Small intestine (tissue), 7 donors: ENCODE results near the gene VNN1. TPM values are rescaled to one million over a fixed set of nuclear protein-coding genes. Genes with fewer than 3 reads are reported as not detected.
"Not testable (repeated sequence)": the region's sequence is repeated elsewhere in the genome, so short reads cannot be mapped to it uniquely, and the experiment has no call there.

Source experiments
- DNase-seq, 2 donors: peaks; one replicate each; pipeline versions ENCODE4 v3.0.0 to v3.0.0-alpha.2; 2013
- FAIRE-seq: peaks from 2 replicates; lab custom pipeline; 2012; peaks lifted over from hg19 to GRCh38; lab: Jason Lieb, UNC
- H3K27ac ChIP-seq, 3 donors: one replicate each; pipeline ENCODE4 v1.5.1; 2013; ENCODE audit warnings: low read length in 2 of 3, mild to moderate bottlenecking in 2 of 3, control low read depth in 1 of 3, inconsistent platforms in 1 of 3, low read depth in 1 of 3, moderate library complexity in 1 of 3
- H3K27me3 ChIP-seq, 3 donors: one replicate each; pipeline ENCODE4 v1.6.1; 2013; ENCODE audit warnings: low read length in 3 of 3, inconsistent platforms in 1 of 3; ENCODE audit not compliant: control insufficient read depth in 3 of 3, insufficient read depth in 3 of 3
- H3K36me3 ChIP-seq, 3 donors: one replicate each; pipeline ENCODE4 v1.6.1; 2013; ENCODE audit warnings: low read length in 3 of 3, inconsistent platforms in 1 of 3, low read depth in 1 of 3, mild to moderate bottlenecking in 1 of 3, moderate library complexity in 1 of 3; ENCODE audit not compliant: control insufficient read depth in 3 of 3, insufficient read depth in 2 of 3
- H3K4me1 ChIP-seq, 3 donors: one replicate each; pipeline ENCODE4 v1.6.1; 2013; ENCODE audit warnings: low read length in 2 of 3, inconsistent platforms in 1 of 3, low read depth in 1 of 3, mild to moderate bottlenecking in 1 of 3, moderate library complexity in 1 of 3; ENCODE audit not compliant: control insufficient read depth in 3 of 3, insufficient read depth in 2 of 3
- H3K4me3 ChIP-seq, 3 donors: one replicate each; pipeline ENCODE4 v1.5.1; 2013; ENCODE audit warnings: low read length in 3 of 3, control low read depth in 1 of 3, inconsistent platforms in 1 of 3, low read depth in 1 of 3, mild to moderate bottlenecking in 1 of 3, moderate library complexity in 1 of 3
- H3K9me3 ChIP-seq, 2 donors: one replicate each; pipeline ENCODE4 v1.6.1; 2013; ENCODE audit warnings: low read depth in 1 of 2, low read length in 1 of 2; ENCODE audit not compliant: control insufficient read depth in 2 of 2, insufficient read depth in 1 of 2
- WGBS, 3 donors: extraction: QIAGEN DNeasy Blood & Tissue Kit; methylation state at CpG; one replicate each; pipeline ENCODE4 v1.1.7; 2013; 5-methylcytosine and 5-hydroxymethylcytosine counted together
- polyA plus RNA-seq, 4 donors: library from polyadenylated mRNA; stranded (reverse) in 3 of 4; unstranded in 1 of 4; fragments of 200-250 nt in 3 of 4; fragments of 120-200 nt in 1 of 4; gene quantifications; one replicate each; pipeline versions ENCODE4 v1.2.1 to v1.2.3, GENCODE V29; 2013
- donor health status: healthy with polysubstance abuse.
- donor health status: control.
- donor health status: control.
- donor health status: Bipolar disorder and iron deficiency.
- donor health status: healthy.

VNN1 gene
- polyA plus RNA-seq, 4 donors: 3.2 to 268 (median 154) TPM

DNA sequence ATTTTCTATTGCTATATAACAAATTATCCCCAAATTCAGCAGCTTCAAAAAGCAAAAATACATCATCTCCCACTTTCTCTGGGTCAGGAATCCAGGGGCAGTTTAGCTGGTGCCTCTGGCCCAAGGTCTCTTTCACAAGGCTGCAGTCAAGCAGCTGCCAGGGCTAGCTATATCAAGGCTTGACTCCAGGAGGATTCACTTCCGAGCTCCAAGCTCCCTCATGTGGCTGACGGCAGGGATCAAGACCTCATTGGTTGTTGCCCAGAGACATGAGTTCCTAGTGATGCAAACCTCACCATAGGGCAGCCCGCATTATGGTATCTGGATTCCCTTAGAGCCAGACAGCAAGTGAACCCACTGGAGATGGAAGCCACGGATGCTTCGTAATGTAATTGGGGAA, 1.3 kb upstream of the VNN1 start:
- FAIRE-seq: no peak
- peaks cover 0 to 6% (median 2%) of the 10 kb centered on the region in 3 donors for H3K4me1 ChIP-seq
- H3K27ac ChIP-seq: peak overlapping the region in 1 of 3 donors; percentile 19
- no peak overlapping the region for H3K4me3 ChIP-seq
- H3K27me3 ChIP-seq: no peaks in the 10 kb centered on the region
- DNase-seq: peak; percentile 77 to 91
- WGBS, 3 donors: 47 to 61% (median 51%) methylated on average over 5 of the region's 5 CpGs
- no peaks in the 10 kb centered on the region for H3K9me3 ChIP-seq
- no peaks in the 10 kb centered on the region for H3K36me3 ChIP-seq

DNA sequence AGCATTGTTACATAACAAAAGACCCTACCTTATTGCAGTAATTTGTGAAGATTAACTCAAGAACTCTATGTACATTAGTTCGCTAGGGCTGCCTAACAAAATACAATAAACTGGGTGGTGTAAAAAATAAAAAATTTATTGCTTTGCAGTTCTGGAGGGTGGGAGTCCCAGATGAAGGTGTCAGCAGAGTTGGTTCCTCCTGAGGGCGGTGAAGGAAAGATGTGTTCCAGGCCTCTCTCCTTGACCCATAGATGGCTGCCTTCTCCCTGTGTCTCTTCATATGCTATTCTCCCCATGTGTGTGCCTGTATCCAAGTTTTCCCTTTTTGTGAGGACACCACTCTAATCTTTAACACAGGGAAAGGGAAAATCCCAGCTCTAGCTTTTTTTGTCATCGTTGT, 305 bp upstream of the VNN1 start:
- Histone ChIP-seq H3K9me3 (no peaks in the 10 kb centered on the region), H3K27me3 (no peaks in the 10 kb centered on the region), H3K4me1 (peaks cover 0 to 1% (median 0%) of the 10 kb centered on the region in 3 donors), H3K36me3 (no peaks in the 10 kb centered on the region), H3K4me3 (no peak overlapping the region), H3K27ac (peak overlapping the region in 2 of 3 donors; percentile 57 to 69)
- no peak for DNase-seq
- WGBS, 3 donors: 49 to 75% (median 53%) methylated on average over 3 of the region's 3 CpGs
- FAIRE-seq: no peak

DNA sequence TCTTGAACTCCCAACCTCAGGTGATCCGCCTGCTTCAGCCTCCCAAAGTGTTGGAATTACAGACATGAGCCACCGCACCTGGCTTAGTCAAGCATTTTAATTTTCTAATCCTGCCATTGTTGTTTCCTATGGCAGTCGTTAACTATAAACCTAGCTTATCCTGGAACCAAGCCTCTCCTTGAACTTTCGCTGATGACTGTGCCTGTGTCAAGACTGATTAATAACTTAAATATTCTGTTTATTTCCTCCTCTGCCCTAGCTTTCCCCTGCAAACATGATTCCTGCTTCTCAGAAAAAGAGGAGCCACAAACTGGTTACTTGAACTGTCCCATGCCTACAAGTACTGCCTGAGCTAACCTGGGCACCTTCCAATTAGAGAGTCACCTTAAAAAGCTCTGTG, 1.5 kb downstream of the VNN1 start:
- FAIRE-seq: no peak
- Histone ChIP-seq H3K27me3 (no peaks in the 10 kb centered on the region), H3K36me3 (no peaks in the 10 kb centered on the region), H3K27ac (peak overlapping the region; percentile 54 to 75 (median 75)), H3K4me1 (no peaks in the 10 kb centered on the region), H3K9me3 (no peaks in the 10 kb centered on the region), H3K4me3 (peak overlapping the region in 1 of 3 donors; percentile 54)
- 16 to 57% (median 34%) methylated on average over 4 of the region's 4 CpGs for WGBS, 3 donors
- DNase-seq: peak; percentile 30 to 87

DNA sequence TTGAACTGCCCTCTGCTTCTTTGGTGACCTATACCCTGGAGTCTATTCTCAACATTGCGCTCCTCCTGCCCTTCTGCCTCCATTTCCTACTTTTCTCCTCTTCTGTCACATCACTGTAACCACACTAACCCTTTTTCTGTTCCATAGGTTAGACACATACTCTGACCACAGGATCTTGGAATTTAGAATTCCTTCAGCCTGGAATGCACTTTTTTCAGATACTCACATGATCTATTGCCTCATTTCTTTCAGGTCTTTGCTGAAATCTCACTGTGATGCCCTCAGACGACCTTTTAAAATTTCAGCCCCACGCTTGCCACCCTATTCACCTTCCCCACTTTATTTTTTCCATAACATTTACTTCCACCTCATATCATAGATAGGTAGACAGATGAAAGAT, 5.1 kb downstream of the VNN1 start:
- H3K36me3 ChIP-seq: no peaks in the 10 kb centered on the region
- no peak overlapping the region for H3K27ac ChIP-seq
- peak overlapping the region in 1 of 3 donors; percentile 11 for H3K4me3 ChIP-seq
- no peaks in the 10 kb centered on the region for H3K9me3 ChIP-seq
- H3K4me1 ChIP-seq: no peaks in the 10 kb centered on the region
- FAIRE-seq: no peak
- WGBS, 3 donors: 92 to 96% (median 94%) methylated on average over 3 of the region's 3 CpGs
- no peak for DNase-seq
- no peaks in the 10 kb centered on the region for H3K27me3 ChIP-seq

DNA sequence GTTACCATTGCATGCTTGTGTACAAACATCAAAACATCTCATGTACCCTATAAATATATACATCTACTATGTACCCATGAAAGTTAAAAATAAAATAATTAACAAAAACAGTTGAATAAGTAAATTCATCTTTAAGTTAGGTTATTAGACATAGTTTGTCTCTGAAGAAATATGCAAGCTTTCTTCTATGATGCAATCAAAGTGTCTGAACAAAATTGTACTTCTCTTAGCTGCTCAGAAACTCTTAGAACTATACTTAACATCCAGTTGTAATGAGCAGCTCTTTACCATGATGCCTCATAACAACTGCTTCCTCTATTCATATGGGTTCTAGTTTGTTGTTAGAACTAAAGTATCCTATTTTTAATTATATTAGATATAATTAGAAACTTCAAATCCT, 5.9 kb downstream of the VNN1 start:
- no peaks in the 10 kb centered on the region for H3K36me3 ChIP-seq
- H3K27me3 ChIP-seq: no peaks in the 10 kb centered on the region
- DNase-seq (no peak), FAIRE-seq (no peak)
- H3K4me3 ChIP-seq: no peak overlapping the region
- H3K4me1 ChIP-seq: no peaks in the 10 kb centered on the region
- H3K27ac ChIP-seq: no peak overlapping the region
- H3K9me3 ChIP-seq: no peaks in the 10 kb centered on the region

DNA sequence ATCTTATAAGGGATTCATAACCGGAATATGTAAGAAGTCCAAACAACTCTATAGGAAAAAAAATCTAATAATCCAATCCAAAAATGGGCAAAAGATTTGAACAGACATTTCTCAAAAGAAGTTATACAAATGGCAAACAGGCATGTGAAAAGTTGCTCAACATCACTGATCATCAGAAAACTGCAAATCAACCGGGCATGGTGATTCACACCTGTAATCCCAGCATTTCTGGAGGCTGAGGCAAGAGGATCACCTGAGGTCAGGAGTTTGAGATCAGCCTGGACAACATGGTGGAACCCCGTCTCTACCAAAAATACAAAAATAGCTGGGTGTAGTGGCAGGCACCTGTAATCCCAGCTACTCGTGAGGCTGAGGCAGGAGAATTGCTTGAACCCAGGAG, 7.1 kb downstream of the VNN1 start:
- not testable (repeated sequence) for DNase-seq, H3K4me3 ChIP-seq, H3K4me1 ChIP-seq, H3K9me3 ChIP-seq, H3K27me3 ChIP-seq, H3K36me3 ChIP-seq, FAIRE-seq, H3K27ac ChIP-seq
- 81 to 93% (median 93%) methylated on average over 4 of the region's 4 CpGs for WGBS, 3 donors

DNA sequence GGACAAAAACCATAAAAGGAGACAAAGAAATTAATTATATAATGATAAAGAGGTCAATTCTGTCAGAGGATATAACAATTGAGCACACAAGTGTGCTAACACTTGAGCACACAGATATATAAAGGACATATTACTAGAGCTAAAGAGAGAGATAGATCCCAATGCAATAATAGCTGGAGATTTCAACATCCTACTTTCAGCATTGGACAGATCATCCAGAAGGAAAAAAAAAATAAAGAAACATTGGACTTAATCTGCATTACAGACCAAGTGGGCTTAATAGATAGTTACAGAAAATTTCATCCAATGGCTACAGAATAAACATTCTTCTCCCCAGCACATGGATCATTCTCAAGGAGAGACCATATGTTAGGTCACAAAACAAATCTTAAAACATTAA, 9.9 kb downstream of the VNN1 start:
- Histone ChIP-seq H3K27me3 (no peaks in the 10 kb centered on the region), H3K9me3 (no peaks in the 10 kb centered on the region), H3K36me3 (peaks cover 0 to 4% (median 0%) of the 10 kb centered on the region in 3 donors), H3K27ac (no peak overlapping the region), H3K4me1 (no peaks in the 10 kb centered on the region), H3K4me3 (no peak overlapping the region)
- FAIRE-seq: no peak
- no peak for DNase-seq

DNA sequence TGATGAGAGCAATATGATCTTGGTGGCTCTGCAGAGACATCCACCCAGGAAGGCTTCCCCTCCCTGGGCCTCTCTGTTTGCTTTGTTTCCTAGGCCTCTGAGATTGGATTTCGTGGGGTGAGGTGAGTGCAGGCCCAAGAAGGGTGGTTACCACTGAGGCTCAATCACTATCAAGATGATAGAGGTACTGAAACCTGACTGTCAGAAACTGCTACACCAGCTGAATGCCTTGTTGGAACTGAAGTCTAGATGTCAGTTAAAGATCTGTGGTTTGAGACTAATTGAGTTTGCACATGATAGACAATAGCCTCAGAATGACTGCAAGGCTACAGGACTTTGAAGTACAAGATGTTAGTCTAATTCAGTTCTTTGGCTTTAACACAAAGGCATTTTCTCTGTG, 15.2 kb downstream of the VNN1 start:
- H3K4me3 ChIP-seq: no peak overlapping the region
- no peak for DNase-seq
- no peaks in the 10 kb centered on the region for H3K4me1 ChIP-seq
- peaks cover 0 to 5% of the 10 kb centered on the region in 2 donors for H3K9me3 ChIP-seq
- peaks cover 0 to 11% (median 0%) of the 10 kb centered on the region in 3 donors for H3K36me3 ChIP-seq
- FAIRE-seq: no peak
- no peak overlapping the region for H3K27ac ChIP-seq
- no peaks in the 10 kb centered on the region for H3K27me3 ChIP-seq
- WGBS, 3 donors: 50 to 61% (median 51%) methylated on average over 1 of the region's 1 CpG

DNA sequence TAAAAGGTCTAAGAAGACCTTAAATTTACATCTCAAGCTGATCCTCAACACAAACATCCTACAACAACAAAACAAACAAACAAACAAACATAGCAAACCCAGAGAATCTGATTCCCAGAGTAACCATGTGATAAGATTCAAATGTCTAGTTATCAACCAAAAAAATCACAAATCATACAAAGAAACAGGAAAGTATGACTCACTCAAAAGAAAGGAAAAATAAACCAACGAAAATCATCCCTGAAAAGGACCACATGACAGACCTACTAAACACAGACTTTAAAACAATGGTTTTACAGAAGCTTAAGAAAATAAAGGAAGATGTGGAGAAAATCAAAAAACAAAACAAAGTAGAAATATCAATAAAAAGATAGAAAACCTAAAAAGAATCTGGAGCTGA, 18.1 kb downstream of the VNN1 start:
- Histone ChIP-seq H3K4me1 (no peaks in the 10 kb centered on the region), H3K9me3 (peaks cover 0 to 5% of the 10 kb centered on the region in 2 donors), H3K27ac (no peak overlapping the region), H3K4me3 (no peak overlapping the region), H3K36me3 (peaks cover 0 to 16% (median 2%) of the 10 kb centered on the region in 3 donors), H3K27me3 (no peaks in the 10 kb centered on the region)
- WGBS, 3 donors: 5 to 44% (median 42%) methylated on average over 1 of the region's 1 CpG
- DNase-seq: no peak
- FAIRE-seq: no peak
